Transverse colon (tissue), 4 donors: ENCODE data around the gene SIX5. TPM values are rescaled to one million over a fixed set of nuclear protein-coding genes. Genes with fewer than 3 reads are reported as not detected.
A peak's percentile ranks its signal among the peaks of the same experiment; 100 is the strongest.

Source experiments
- DNase-seq: peaks from one replicate; pipeline ENCODE4 v3.0.0-alpha.2; 2019
- H3K27ac ChIP-seq, 4 donors: fragments of 200-600 bp; sonication (generic); 2 replicates each; pipeline ENCODE4 v1.5.1; 2016 to 2018; ENCODE audit warnings: inconsistent platforms in 4 of 4
- H3K27me3 ChIP-seq: fragments of 200-600 bp; sonication (generic); 2 replicates; pipeline ENCODE4 v1.5.1; 2017; ENCODE audit warnings: inconsistent platforms
- H3K36me3 ChIP-seq, 4 donors: fragments of 200-600 bp; sonication (generic); 2 replicates each; pipeline ENCODE4 v1.5.1; 2017 to 2019; ENCODE audit warnings: inconsistent platforms in 4 of 4
- H3K4me1 ChIP-seq, 4 donors: fragments of 200-600 bp; sonication (generic); 2 replicates each; pipeline ENCODE4 v1.5.1; 2017 to 2020; ENCODE audit warnings: inconsistent platforms in 4 of 4
- H3K4me3 ChIP-seq, 4 donors: fragments of 200-600 bp; sonication (generic); 1 replicate in 1 of 4; 2 replicates in 3 of 4; pipeline versions ENCODE4 v1.5.1 to v1.6.1; 2017 to 2019; ENCODE audit warnings: inconsistent platforms in 4 of 4
- H3K9me3 ChIP-seq, 2 donors: fragments of 200-600 bp; sonication (generic); 2 replicates each; pipeline ENCODE4 v1.5.1; 2017 to 2019; ENCODE audit warnings: inconsistent platforms in 2 of 2
- EP300 ChIP-seq: sonication (generic); formaldehyde crosslinking; IDR thresholded peaks from one replicate; pipeline ENCODE4 v1.6.1; 2017; ENCODE audit warnings: antibody characterized with exemption, low read depth
- POLR2A ChIP-seq: fragments of 450-650 bp; IDR thresholded peaks from one replicate; pipeline ENCODE4 v1.6.1; 2016; ENCODE audit warnings: antibody characterized with exemption, mild to moderate bottlenecking, moderate library complexity
- POLR2AphosphoS5 ChIP-seq, 3 donors: sonication (generic); formaldehyde crosslinking; IDR thresholded peaks; one replicate each; pipeline ENCODE4 v1.6.1; 2016; ENCODE audit warnings: antibody characterized with exemption in 3 of 3
- WGBS, 2 donors: methylation state at CpG; one replicate each; pipeline ENCODE4 v1.1.5; 2018; ENCODE audit warnings: low coverage in 1 of 2; 5-methylcytosine and 5-hydroxymethylcytosine counted together
- in situ Hi-C, 4 donors: fragments of 200-750 bp; cut with MboI; loops; one replicate each; pipeline versions ENCODE4 v1.15.0 to v1.15.1; 2017; ENCODE audit warnings: low sequenced_read_pairs in 3 of 4, low pct_ligation_motif_present in 1 of 4, low pct_unique_long_range_greater_than_20kb in 1 of 4
- intact Hi-C: fragments of 100-400 bp; cut with DNase I; formaldehyde crosslinking; loops from one replicate; pipeline ENCODE4 v1.15.1; 2023; ENCODE audit warnings: low total_unique reads
- total RNA-seq, 4 donors: library from RNA; depleted of rRNA; stranded (reverse); fragments of >200 nt; gene quantifications; one replicate each; pipeline ENCODE4 v1.1.0, GENCODE V29; 2016
- TF ChIP-seq, protein P1 (sequence below), 5 experiments: fragments of 200-600 bp in 3 of 5; fragments of 450-650 bp in 2 of 5; sonication (generic) in 3 of 5; IDR thresholded peaks; 1 replicate in 2 of 5; 2 replicates in 3 of 5; pipeline ENCODE4 v1.5.1; 2016 to 2017; ENCODE audit warnings: antibody characterized with exemption in 5 of 5, inconsistent platforms in 3 of 5, mild to moderate bottlenecking in 2 of 5, moderate library complexity in 1 of 5

SIX5 gene
- total RNA-seq, 4 donors from 2014 or later, result 6.7 to 40.4 (median 9.7) TPM

DNA sequence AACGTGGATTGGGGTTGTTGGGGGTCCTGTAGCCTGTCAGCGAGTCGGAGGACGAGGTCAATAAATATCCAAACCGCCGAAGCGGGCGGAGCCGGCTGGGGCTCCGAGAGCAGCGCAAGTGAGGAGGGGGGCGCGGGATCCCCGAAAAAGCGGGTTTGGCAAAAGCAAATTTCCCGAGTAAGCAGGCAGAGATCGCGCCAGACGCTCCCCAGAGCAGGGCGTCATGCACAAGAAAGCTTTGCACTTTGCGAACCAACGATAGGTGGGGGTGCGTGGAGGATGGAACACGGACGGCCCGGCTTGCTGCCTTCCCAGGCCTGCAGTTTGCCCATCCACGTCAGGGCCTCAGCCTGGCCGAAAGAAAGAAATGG, 754 bp upstream of the SIX5 start:
- H3K27me3 ChIP-seq, result no peaks in the 10 kb centered on the region
- H3K4me3 ChIP-seq, result peak overlapping the region; percentile 46 to 86 (median 62)
- peaks cover 17 to 43% (median 37%) of the 10 kb centered on the region in 4 donors for H3K4me1 ChIP-seq
- peak; percentile 65 for DNase-seq
- TF ChIP-seq, protein P1, sequence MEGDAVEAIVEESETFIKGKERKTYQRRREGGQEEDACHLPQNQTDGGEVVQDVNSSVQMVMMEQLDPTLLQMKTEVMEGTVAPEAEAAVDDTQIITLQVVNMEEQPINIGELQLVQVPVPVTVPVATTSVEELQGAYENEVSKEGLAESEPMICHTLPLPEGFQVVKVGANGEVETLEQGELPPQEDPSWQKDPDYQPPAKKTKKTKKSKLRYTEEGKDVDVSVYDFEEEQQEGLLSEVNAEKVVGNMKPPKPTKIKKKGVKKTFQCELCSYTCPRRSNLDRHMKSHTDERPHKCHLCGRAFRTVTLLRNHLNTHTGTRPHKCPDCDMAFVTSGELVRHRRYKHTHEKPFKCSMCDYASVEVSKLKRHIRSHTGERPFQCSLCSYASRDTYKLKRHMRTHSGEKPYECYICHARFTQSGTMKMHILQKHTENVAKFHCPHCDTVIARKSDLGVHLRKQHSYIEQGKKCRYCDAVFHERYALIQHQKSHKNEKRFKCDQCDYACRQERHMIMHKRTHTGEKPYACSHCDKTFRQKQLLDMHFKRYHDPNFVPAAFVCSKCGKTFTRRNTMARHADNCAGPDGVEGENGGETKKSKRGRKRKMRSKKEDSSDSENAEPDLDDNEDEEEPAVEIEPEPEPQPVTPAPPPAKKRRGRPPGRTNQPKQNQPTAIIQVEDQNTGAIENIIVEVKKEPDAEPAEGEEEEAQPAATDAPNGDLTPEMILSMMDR (IDR thresholded peaks at IDR 0.05), result no peak
- TF ChIP-seq POLR2A, result no peak
- TF ChIP-seq EP300, result no peak
- no peak for TF ChIP-seq POLR2AphosphoS5 (IDR thresholded peaks at IDR 0.05)
- no peaks in the 10 kb centered on the region for H3K9me3 ChIP-seq
- intact Hi-C loops (loop anchor here (10.0 kb wide), 1 partner anchor 55 kb away; no protein-coding TSS in a partner anchor), in situ Hi-C loops (no loop called here)
- 0% methylated on average over 28 of the region's 28 CpGs; no CpG with 5 or more reads in 1 of the 2 donors for WGBS, 2 donors
- H3K36me3 ChIP-seq, result no peaks in the 10 kb centered on the region
- H3K27ac ChIP-seq, result peak overlapping the region; percentile 86 to 98 (median 94)

DNA sequence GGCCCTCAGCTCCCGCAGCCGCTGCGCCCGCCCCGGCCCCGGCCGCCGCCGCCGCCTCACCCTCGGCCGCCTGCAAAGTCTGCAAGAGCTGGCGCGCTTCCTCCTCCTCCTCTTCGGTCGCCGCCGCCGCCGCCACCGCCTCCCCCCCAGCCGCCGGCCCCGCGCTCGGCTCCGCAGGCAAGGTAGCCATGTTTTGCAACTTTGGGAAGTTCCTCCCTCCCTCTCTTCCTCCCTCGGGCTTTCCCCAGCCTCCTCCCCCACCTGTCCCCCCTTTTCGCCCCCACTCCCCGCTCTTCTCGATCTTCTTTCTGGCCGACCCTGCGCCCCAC, 433 bp downstream of the SIX5 start:
- TF ChIP-seq POLR2A (no peak), EP300 (no peak), POLR2AphosphoS5 (IDR thresholded peaks at IDR 0.05) (no peak)
- TF ChIP-seq, protein P1 (IDR thresholded peaks at IDR 0.05), result no peak
- Histone ChIP-seq H3K9me3 (no peaks in the 10 kb centered on the region), H3K27ac (peak overlapping the region; percentile 86 to 98 (median 94)), H3K4me1 (peaks cover 19 to 54% (median 43%) of the 10 kb centered on the region in 4 donors), H3K27me3 (no peaks in the 10 kb centered on the region), H3K36me3 (no peaks in the 10 kb centered on the region), H3K4me3 (peak overlapping the region; percentile 64 to 86 (median 80))
- WGBS, 2 donors, result 0% methylated on average over 32 of the region's 33 CpGs; no CpG with 5 or more reads in 1 of the 2 donors
- intact Hi-C loops (loop anchor here (10.0 kb wide), 1 partner anchor 54 kb away; no protein-coding TSS in a partner anchor), in situ Hi-C loops (no loop called here)
- peak; percentile 50 for DNase-seq

DNA sequence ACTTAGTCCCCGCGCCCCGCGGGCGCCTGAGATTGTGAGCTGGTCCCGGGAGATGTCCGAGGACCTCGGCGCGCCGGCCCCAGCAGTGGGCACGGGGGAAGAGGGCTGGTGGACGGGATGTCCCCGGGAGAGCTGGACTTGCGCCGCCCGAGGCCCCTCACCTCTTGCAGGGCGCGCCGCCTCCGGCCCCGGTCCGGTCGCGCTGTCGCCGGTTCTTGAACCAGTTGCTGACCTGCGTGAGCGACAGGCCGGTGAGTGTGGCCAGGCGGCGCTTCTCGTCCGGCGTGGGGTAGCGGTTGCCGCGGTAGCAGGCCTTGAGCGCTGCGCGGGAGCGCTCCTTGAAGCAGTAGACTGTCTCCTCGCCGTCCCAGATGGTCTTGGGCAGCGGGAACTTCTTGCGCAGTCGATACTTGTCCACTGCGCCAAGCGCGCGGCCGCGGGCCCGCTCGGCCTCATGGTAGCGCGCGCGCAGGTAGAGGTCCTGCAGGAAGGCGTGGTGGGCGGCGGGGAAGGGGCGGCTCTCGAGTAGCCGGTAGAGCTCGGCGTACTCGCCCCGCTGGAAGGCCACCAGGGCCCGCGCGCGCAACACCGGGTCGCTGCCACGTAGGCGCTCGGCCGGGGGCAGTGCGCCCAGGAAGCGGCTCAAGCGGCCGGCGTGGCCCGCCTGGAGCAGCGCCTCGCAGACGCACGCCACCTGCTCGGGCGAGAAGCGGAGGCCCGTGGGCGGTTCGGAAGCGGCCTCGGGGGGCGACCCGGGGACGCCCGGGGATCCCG, 984 bp downstream of the SIX5 start:
- intact Hi-C loops, result loop anchor here (10.0 kb wide), 1 partner anchor 53 kb away; no protein-coding TSS in a partner anchor

DNA sequence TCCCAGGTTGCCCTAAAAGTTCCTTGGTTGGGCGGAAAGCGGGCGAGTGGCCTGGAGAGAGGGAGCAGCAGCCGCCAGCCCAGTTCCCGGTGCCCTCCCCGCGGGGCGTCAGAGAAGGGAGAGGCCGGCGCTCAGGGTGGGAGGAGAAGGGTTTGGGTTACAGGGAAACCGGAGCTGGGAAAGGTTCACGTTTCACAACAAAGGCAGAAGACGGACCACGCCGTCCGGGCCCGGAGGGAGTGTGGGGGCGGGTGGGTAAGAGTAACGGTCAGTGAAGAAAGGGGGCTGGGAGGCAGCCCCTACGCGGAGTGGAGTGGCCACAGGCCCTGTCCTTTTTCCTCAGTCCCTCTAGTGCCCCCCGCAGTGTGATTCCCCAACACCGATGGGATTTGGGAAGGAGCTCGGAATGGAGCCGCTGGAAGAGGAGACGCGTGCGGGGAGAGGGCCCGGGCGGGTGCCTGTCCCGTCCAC, 1.6 kb downstream of the SIX5 start:
- TF ChIP-seq, protein P1 (IDR thresholded peaks at IDR 0.05), result no peak
- TF ChIP-seq POLR2A (peak; percentile 60), EP300 (no peak), POLR2AphosphoS5 (IDR thresholded peaks at IDR 0.05) (peak; percentile 58 to 67 (median 60))
- WGBS, 2 donors, result 13% methylated on average over 31 of the region's 31 CpGs; no CpG with 5 or more reads in 1 of the 2 donors

More for the DNA sequence above, 984 bp downstream of the SIX5 start:
- H3K27me3 ChIP-seq, result no peaks in the 10 kb centered on the region
- H3K9me3 ChIP-seq, result no peaks in the 10 kb centered on the region
- H3K27ac ChIP-seq, result peak overlapping the region; percentile 86 to 98 (median 94)
- no peaks in the 10 kb centered on the region for H3K36me3 ChIP-seq
- TF ChIP-seq POLR2A (peak; percentile 50), POLR2AphosphoS5 (IDR thresholded peaks at IDR 0.05) (peak; percentile 37 to 75 (median 44))
- TF ChIP-seq, protein P1 (IDR thresholded peaks at IDR 0.05), result no peak
- in situ Hi-C loops, result no loop called here
- peak; percentile 70 for DNase-seq
- peaks cover 19 to 53% (median 43%) of the 10 kb centered on the region in 4 donors for H3K4me1 ChIP-seq
- WGBS, 2 donors, result 0% methylated on average over 36 of the region's 102 CpGs; no CpG with 5 or more reads in 1 of the 2 donors
- peak overlapping the region; percentile 64 to 86 (median 80) for H3K4me3 ChIP-seq

More for the DNA sequence above, 1.6 kb downstream of the SIX5 start:
- Histone ChIP-seq H3K27ac (peak overlapping the region; percentile 86 to 98 (median 94)), H3K27me3 (no peaks in the 10 kb centered on the region), H3K4me3 (peak overlapping the region; percentile 64 to 86 (median 80)), H3K4me1 (peaks cover 19 to 53% (median 42%) of the 10 kb centered on the region in 4 donors), H3K36me3 (no peaks in the 10 kb centered on the region), H3K9me3 (no peaks in the 10 kb centered on the region)
- in situ Hi-C loops (no loop called here), intact Hi-C loops (loop anchor here (10.0 kb wide), 1 partner anchor 53 kb away; no protein-coding TSS in a partner anchor)
- peak; percentile 74 for DNase-seq
